GM12891 (cell line): ENCODE data around the gene TUSC2.

ENCODE experiments used
- POLR2A ChIP-seq: IDR thresholded peaks from 2 replicates; pipeline ENCODE4 v1.6.1; 2011; ENCODE audit warnings: low read depth, low read length, control low read depth
- POLR2AphosphoS5 ChIP-seq: IDR thresholded peaks from 2 replicates; pipeline ENCODE4 v1.6.1; 2011; ENCODE audit warnings: low read depth, low read length, control low read depth

GRCh38 chr3:50369012-50369670 is 41.1 kb upstream of the TUSC2 start:
- TF ChIP-seq POLR2A = no peak
- no peak for TF ChIP-seq POLR2AphosphoS5
